Mesendoderm (in vitro differentiated cells): Measurements from ENCODE around the gene GALNT9.

ENCODE experiments used
- DNase-seq: peaks from one replicate; pipeline ENCODE4 v3.0.0; 2013
- H2AK5ac ChIP-seq: 2 replicates; pipeline ENCODE4 v1.6.1; 2013; ENCODE audit warnings: low read length, inconsistent platforms
- H2BK120ac ChIP-seq: 2 replicates; pipeline ENCODE4 v1.6.1; 2013; ENCODE audit warnings: low read depth, mild to moderate bottlenecking, low read length, moderate library complexity, mixed read lengths
- H2BK15ac ChIP-seq: replicated peaks from 2 replicates; pipeline ENCODE4 v1.6.1; 2013; ENCODE audit warnings: low read depth, mild to moderate bottlenecking, moderate library complexity
- H2BK5ac ChIP-seq: 2 replicates; pipeline ENCODE4 v1.6.1; 2013; ENCODE audit warnings: low read length, inconsistent platforms
- H3K18ac ChIP-seq: 2 replicates; pipeline ENCODE4 v1.6.1; 2013; ENCODE audit warnings: mild to moderate bottlenecking, low read length, mixed read lengths
- H3K23ac ChIP-seq: one replicate; pipeline ENCODE4 v1.6.1; 2013; ENCODE audit warnings: low read length
- H3K27ac ChIP-seq: 2 replicates; pipeline ENCODE4 v1.5.1; 2013; ENCODE audit warnings: low read depth, mild to moderate bottlenecking, inconsistent platforms, low read length, moderate library complexity
- H3K27me3 ChIP-seq: 2 replicates; pipeline ENCODE4 v1.6.1; 2013; ENCODE audit warnings: low read length, control low read depth, mild to moderate bottlenecking, inconsistent platforms; ENCODE audit not compliant: insufficient read depth, poor library complexity
- H3K36me3 ChIP-seq: 2 replicates; pipeline ENCODE4 v1.6.1; 2013; ENCODE audit warnings: low read length, inconsistent platforms; ENCODE audit not compliant: control insufficient read depth, insufficient read depth
- H3K4ac ChIP-seq: one replicate; pipeline ENCODE4 v1.6.1; 2013; ENCODE audit warnings: low read depth, mild to moderate bottlenecking, low read length, moderate library complexity
- H3K4me1 ChIP-seq: 2 replicates; pipeline ENCODE4 v1.6.1; 2013; ENCODE audit warnings: low read depth, low read length, inconsistent platforms; ENCODE audit not compliant: control insufficient read depth
- H3K4me2 ChIP-seq: 2 replicates; pipeline ENCODE4 v1.6.1; 2013; ENCODE audit warnings: low read length
- H3K4me3 ChIP-seq: 2 replicates; pipeline ENCODE4 v1.5.1; 2013; ENCODE audit warnings: mild to moderate bottlenecking, low read length
- H3K56ac ChIP-seq: one replicate; pipeline ENCODE4 v1.6.1; 2013; ENCODE audit warnings: low read length
- H3K79me1 ChIP-seq: 2 replicates; pipeline ENCODE4 v1.6.1; 2013; ENCODE audit warnings: low read length, inconsistent platforms
- H3K79me2 ChIP-seq: 2 replicates; pipeline ENCODE4 v1.6.1; 2013; ENCODE audit warnings: mild to moderate bottlenecking, low read length; ENCODE audit not compliant: control insufficient read depth, insufficient read depth
- H3K9ac ChIP-seq: 2 replicates; pipeline ENCODE4 v1.6.1; 2013; ENCODE audit warnings: low read length, inconsistent platforms
- H4K5ac ChIP-seq: one replicate; pipeline ENCODE4 v1.6.1; 2013; ENCODE audit warnings: low read length
- H4K8ac ChIP-seq: one replicate; pipeline ENCODE4 v1.6.1; 2013; ENCODE audit warnings: low read depth, mild to moderate bottlenecking, control low read depth, low read length, moderate library complexity
- WGBS: extraction: QIAGEN DNeasy Blood & Tissue Kit; methylation state at CpG from one replicate; pipeline ENCODE4 v1.1.7; 2013; ENCODE audit warnings: low lambda C conversion rate, missing lambda C conversion rate; ENCODE audit not compliant: insufficient coverage; ENCODE audit errors: extremely low coverage; 5-methylcytosine and 5-hydroxymethylcytosine counted together

Gene GALNT9

DNA sequence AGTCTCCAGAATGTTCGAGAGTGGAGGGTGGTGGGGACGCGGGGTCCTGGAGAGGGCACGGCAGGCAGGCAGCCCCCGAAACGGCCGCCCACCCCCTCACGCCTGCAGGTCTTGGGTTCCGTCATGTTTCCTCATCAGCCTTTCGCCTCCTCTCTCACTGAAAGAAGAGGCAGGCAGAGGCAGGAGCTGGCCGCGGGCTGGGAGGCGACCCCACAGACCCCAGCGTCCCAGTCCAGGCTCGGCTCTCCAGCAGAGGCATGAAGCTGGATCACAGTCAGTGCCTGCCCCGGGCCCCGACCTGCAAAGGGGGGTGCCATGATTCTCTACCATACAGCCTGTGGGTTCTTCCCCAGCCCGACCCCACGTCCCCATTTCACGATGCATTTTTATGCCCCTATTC lies 13.4 kb downstream of the GALNT9 start:
- no peak overlapping the region for H3K27ac ChIP-seq
- H3K9ac ChIP-seq = no peak overlapping the region
- no peak overlapping the region for H3K23ac ChIP-seq
- H2BK15ac ChIP-seq = no peak overlapping the region
- no peak overlapping the region for H3K4me2 ChIP-seq
- no peaks in the 10 kb centered on the region for H3K79me1 ChIP-seq
- no peak for DNase-seq
- no peaks in the 10 kb centered on the region for H3K36me3 ChIP-seq
- H2BK120ac ChIP-seq = no peak overlapping the region
- H4K5ac ChIP-seq = no peak overlapping the region
- H2BK5ac ChIP-seq = no peak overlapping the region
- no peak overlapping the region for H2AK5ac ChIP-seq
- H3K56ac ChIP-seq = no peak overlapping the region
- H3K27me3 ChIP-seq = no peaks in the 10 kb centered on the region
- no peak overlapping the region for H4K8ac ChIP-seq
- no peak overlapping the region for H3K4me3 ChIP-seq
- H3K79me2 ChIP-seq = no peaks in the 10 kb centered on the region
- no peak overlapping the region for H3K18ac ChIP-seq
- H3K4ac ChIP-seq = no peak overlapping the region
- no peaks in the 10 kb centered on the region for H3K4me1 ChIP-seq
- whole genome bisulfite sequencing = no CpG with 5 or more reads among the region's 20 CpGs

- H2AK5ac ChIP-seq = no peak overlapping the region
- no peaks in the 10 kb centered on the region for H3K4me1 ChIP-seq
- no CpG with 5 or more reads among the region's 19 CpGs for WGBS
- H3K9ac ChIP-seq = no peak overlapping the region
- H3K56ac ChIP-seq = no peak overlapping the region
- H3K4ac ChIP-seq = no peak overlapping the region
- no peak for DNase-seq
- H3K4me2 ChIP-seq = no peak overlapping the region
- H3K36me3 ChIP-seq = no peaks in the 10 kb centered on the region
- no peak overlapping the region for H4K5ac ChIP-seq
- H2BK15ac ChIP-seq = no peak overlapping the region
- H3K18ac ChIP-seq = no peak overlapping the region
- no peak overlapping the region for H3K4me3 ChIP-seq
- H3K27me3 ChIP-seq = no peaks in the 10 kb centered on the region
- no peak overlapping the region for H3K23ac ChIP-seq
- no peak overlapping the region for H2BK5ac ChIP-seq
- no peaks in the 10 kb centered on the region for H3K79me1 ChIP-seq
- H2BK120ac ChIP-seq = no peak overlapping the region
- H3K27ac ChIP-seq = no peak overlapping the region
- H4K8ac ChIP-seq = no peak overlapping the region
- H3K79me2 ChIP-seq = no peaks in the 10 kb centered on the region
These were observed 13.9 kb downstream of the GALNT9 start for GRCh38 chr12:132315507-132315906.

GRCh38 chr12:132314516-132315233 lies 14.7 kb downstream of the GALNT9 start:
- Histone ChIP-seq H2BK120ac (no peak overlapping the region), H2AK5ac (no peak overlapping the region), H3K56ac (no peak overlapping the region), H3K4me2 (no peak overlapping the region), H3K4me3 (no peak overlapping the region), H3K27me3 (no peaks in the 10 kb centered on the region), H3K23ac (no peak overlapping the region), H4K8ac (no peak overlapping the region), H3K9ac (no peak overlapping the region), H4K5ac (no peak overlapping the region), H2BK15ac (no peak overlapping the region), H3K18ac (no peak overlapping the region), H3K36me3 (no peaks in the 10 kb centered on the region), H3K4ac (no peak overlapping the region), H2BK5ac (no peak overlapping the region), H3K27ac (no peak overlapping the region), H3K79me1 (no peaks in the 10 kb centered on the region), H3K4me1 (no peaks in the 10 kb centered on the region), H3K79me2 (no peaks in the 10 kb centered on the region)
- no CpG with 5 or more reads among the region's 26 CpGs for WGBS
- no peak for DNase-seq

DNA sequence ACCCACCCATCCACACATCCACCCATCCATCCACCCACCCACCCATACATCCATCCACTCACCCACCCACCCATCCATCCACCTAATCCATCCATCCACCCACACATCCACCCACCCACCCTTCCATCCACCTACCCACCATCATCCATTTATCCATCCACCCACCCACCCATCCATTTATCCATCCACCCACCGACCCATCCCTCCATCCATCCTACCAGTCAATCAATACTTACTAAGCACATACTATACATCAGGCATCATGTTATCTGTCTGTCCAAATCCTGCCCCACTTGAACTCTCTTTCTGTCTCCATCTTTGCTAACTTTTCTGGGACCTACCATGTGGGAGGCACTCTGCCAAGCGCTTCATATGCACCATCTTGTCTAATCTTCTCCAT lies 15.4 kb downstream of the GALNT9 start:
- Histone ChIP-seq H4K8ac (no peak overlapping the region), H3K4ac (no peak overlapping the region), H3K9ac (no peak overlapping the region), H2BK5ac (no peak overlapping the region), H3K4me2 (no peak overlapping the region), H3K4me3 (no peak overlapping the region), H2BK120ac (no peak overlapping the region), H3K36me3 (no peaks in the 10 kb centered on the region), H3K27me3 (no peaks in the 10 kb centered on the region), H2AK5ac (no peak overlapping the region), H2BK15ac (no peak overlapping the region), H3K27ac (no peak overlapping the region), H3K23ac (no peak overlapping the region), H4K5ac (no peak overlapping the region), H3K18ac (no peak overlapping the region), H3K79me1 (no peaks in the 10 kb centered on the region), H3K4me1 (no peaks in the 10 kb centered on the region), H3K79me2 (no peaks in the 10 kb centered on the region), H3K56ac (no peak overlapping the region)
- WGBS = no CpG with 5 or more reads among the region's 2 CpGs
- DNase-seq = no peak

GRCh38 chr12:132313182-132313581 lies 16.2 kb downstream of the GALNT9 start:
- no peak overlapping the region for H4K8ac ChIP-seq
- H2AK5ac ChIP-seq = no peak overlapping the region
- H2BK120ac ChIP-seq = no peak overlapping the region
- H2BK5ac ChIP-seq = no peak overlapping the region
- no peak overlapping the region for H3K4me2 ChIP-seq
- no peak overlapping the region for H3K18ac ChIP-seq
- H3K27me3 ChIP-seq = no peaks in the 10 kb centered on the region
- DNase-seq = no peak
- no peaks in the 10 kb centered on the region for H3K4me1 ChIP-seq
- no peaks in the 10 kb centered on the region for H3K79me2 ChIP-seq
- H4K5ac ChIP-seq = no peak overlapping the region
- H3K56ac ChIP-seq = no peak overlapping the region
- H2BK15ac ChIP-seq = no peak overlapping the region
- no peaks in the 10 kb centered on the region for H3K36me3 ChIP-seq
- H3K4ac ChIP-seq = no peak overlapping the region
- WGBS = no CpG with 5 or more reads among the region's 1 CpG
- H3K27ac ChIP-seq = no peak overlapping the region
- H3K4me3 ChIP-seq = no peak overlapping the region
- H3K23ac ChIP-seq = no peak overlapping the region
- no peak overlapping the region for H3K9ac ChIP-seq
- H3K79me1 ChIP-seq = no peaks in the 10 kb centered on the region

- no peak overlapping the region for H3K18ac ChIP-seq
- H4K5ac ChIP-seq = no peak overlapping the region
- H3K23ac ChIP-seq = no peak overlapping the region
- H4K8ac ChIP-seq = no peak overlapping the region
- H3K4me2 ChIP-seq = no peak overlapping the region
- H2BK15ac ChIP-seq = no peak overlapping the region
- H2BK120ac ChIP-seq = no peak overlapping the region
- no peaks in the 10 kb centered on the region for H3K27me3 ChIP-seq
- H3K36me3 ChIP-seq = no peaks in the 10 kb centered on the region
- H3K4me1 ChIP-seq = no peaks in the 10 kb centered on the region
- H3K27ac ChIP-seq = no peak overlapping the region
- no peak overlapping the region for H3K4ac ChIP-seq
- no peak overlapping the region for H3K9ac ChIP-seq
- WGBS = no CpG with 5 or more reads among the region's 6 CpGs
- H3K79me1 ChIP-seq = no peaks in the 10 kb centered on the region
- no peak for DNase-seq
- no peak overlapping the region for H2BK5ac ChIP-seq
- H3K4me3 ChIP-seq = no peak overlapping the region
- no peak overlapping the region for H2AK5ac ChIP-seq
- H3K56ac ChIP-seq = no peak overlapping the region
- no peaks in the 10 kb centered on the region for H3K79me2 ChIP-seq
These were observed 16.9 kb downstream of the GALNT9 start for GRCh38 chr12:132312516-132312915.
